NK-92 treated with Interleukin-12 subunit alpha and Interleukin-12 subunit beta, amount 100 ng/mL, for 24 hours (cell line): ENCODE measurements around the gene CLDN9.
A peak's percentile ranks its signal among the peaks of the same experiment; 100 is the strongest.

ENCODE experiments used
- DNase-seq: peaks from one replicate; lab custom pipeline; 2025; lab: John Stamatoyannopoulos, UW

The CLDN9 gene

GRCh38 chr16:2974319-2975056 is 38.2 kb upstream of the CLDN9 start:
- no peak for DNase-seq

GRCh38 chr16:2975161-2975795 is 37.4 kb upstream of the CLDN9 start:
- no peak for DNase-seq

- DNase-seq: no peak
Measured at GRCh38 chr16:2976201-2976600, 36.5 kb upstream of the CLDN9 start.

- no peak for DNase-seq
Measured at GRCh38 chr16:2976673-2977072, 36.0 kb upstream of the CLDN9 start.

GRCh38 chr16:2977440-2977839 is 35.3 kb upstream of the CLDN9 start:
- DNase-seq: no peak

- DNase-seq: no peak
Measured at GRCh38 chr16:2979669-2980226, 33.0 kb upstream of the CLDN9 start.

GRCh38 chr16:2980227-2981176 is 32.2 kb upstream of the CLDN9 start, which contains the start of gene PKMYT1:
TSS of gene PKMYT1 (minus strand) at chr16:2980446. CDS start at chr16:2979657, 789 bp downstream.
- DNase-seq: peak; percentile 89

- DNase-seq: no peak
Measured at GRCh38 chr16:2981177-2981898, 31.4 kb upstream of the CLDN9 start.

- no peak for DNase-seq
Measured at GRCh38 chr16:2981899-2982250, 30.8 kb upstream of the CLDN9 start.

GRCh38 chr16:2982402-2982801 is 30.3 kb upstream of the CLDN9 start:
- no peak for DNase-seq

- DNase-seq: peak; percentile 68
Measured at GRCh38 chr16:2983706-2984136, 29.0 kb upstream of the CLDN9 start.

GRCh38 chr16:2985462-2985861 is 27.3 kb upstream of the CLDN9 start:
- no peak for DNase-seq

- no peak for DNase-seq
Measured at GRCh38 chr16:2985893-2986355, 26.8 kb upstream of the CLDN9 start.

- no peak for DNase-seq
Measured at GRCh38 chr16:2986623-2987188, 26.0 kb upstream of the CLDN9 start.

- no peak for DNase-seq
Measured at GRCh38 chr16:2987286-2987685, 25.4 kb upstream of the CLDN9 start.

- DNase-seq: no peak
Measured at GRCh38 chr16:2987833-2988232, 24.9 kb upstream of the CLDN9 start.

- no peak for DNase-seq
Measured at GRCh38 chr16:2988590-2989099, 24.1 kb upstream of the CLDN9 start.

- no peak for DNase-seq
Measured at GRCh38 chr16:2990891-2991290, 21.8 kb upstream of the CLDN9 start.

GRCh38 chr16:2991566-2992261 is 21.0 kb upstream of the CLDN9 start:
- no peak for DNase-seq

- DNase-seq: no peak
Measured at GRCh38 chr16:2992383-2993081, 20.2 kb upstream of the CLDN9 start.
